IPS DF 4.7 (cell line): ENCODE data around the gene PRXL2B.
"Not testable (repeated sequence)": the region's sequence is repeated elsewhere in the genome, so short reads cannot be mapped to it uniquely, and the experiment has no call there.

Experiments used
- DNase-seq: peaks from one replicate; pipeline ENCODE4 v3.0.0-alpha.2; 2013; ENCODE audit warnings: low spot score; ENCODE audit errors: extremely low read depth

The PRXL2B gene

GRCh38 chr1:2564006-2564814, 22.4 kb upstream of the PRXL2B start:
- DNase-seq, result no peak

- DNase-seq, result no peak
Observed at GRCh38 chr1:2564815-2565374, 21.7 kb upstream of the PRXL2B start.

- no peak for DNase-seq
Observed at GRCh38 chr1:2566101-2567045, 20.2 kb upstream of the PRXL2B start.

DNA sequence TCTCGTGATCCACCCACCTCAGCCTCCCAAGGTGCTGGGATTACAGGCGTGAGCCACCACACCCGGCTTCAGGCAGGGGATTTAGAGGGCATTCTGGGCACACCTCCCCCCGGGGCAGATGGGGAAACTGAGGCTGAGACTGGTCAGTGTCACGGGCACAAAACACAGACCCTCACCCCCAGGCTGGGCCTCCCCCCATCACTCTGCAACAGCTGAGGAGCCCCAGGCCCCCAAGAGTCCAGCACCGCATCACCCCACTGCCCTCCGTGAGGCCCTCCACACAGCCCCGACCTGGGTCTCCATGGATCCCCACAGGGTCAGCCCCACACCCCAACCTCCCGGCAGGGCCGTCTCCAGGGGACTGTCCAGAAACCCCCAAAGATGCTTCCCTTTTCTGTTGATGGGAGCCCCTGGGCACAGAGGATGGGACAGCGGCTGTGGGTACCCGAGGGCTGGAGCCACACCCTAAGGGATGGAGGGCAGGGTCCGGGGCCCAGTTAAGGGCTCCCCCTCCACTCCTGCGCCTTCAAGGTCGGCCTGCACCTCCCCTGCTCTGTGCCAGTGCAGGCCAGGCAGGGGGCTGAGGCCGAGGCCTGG, 19.4 kb upstream of the PRXL2B start:
- no peak for DNase-seq

DNA sequence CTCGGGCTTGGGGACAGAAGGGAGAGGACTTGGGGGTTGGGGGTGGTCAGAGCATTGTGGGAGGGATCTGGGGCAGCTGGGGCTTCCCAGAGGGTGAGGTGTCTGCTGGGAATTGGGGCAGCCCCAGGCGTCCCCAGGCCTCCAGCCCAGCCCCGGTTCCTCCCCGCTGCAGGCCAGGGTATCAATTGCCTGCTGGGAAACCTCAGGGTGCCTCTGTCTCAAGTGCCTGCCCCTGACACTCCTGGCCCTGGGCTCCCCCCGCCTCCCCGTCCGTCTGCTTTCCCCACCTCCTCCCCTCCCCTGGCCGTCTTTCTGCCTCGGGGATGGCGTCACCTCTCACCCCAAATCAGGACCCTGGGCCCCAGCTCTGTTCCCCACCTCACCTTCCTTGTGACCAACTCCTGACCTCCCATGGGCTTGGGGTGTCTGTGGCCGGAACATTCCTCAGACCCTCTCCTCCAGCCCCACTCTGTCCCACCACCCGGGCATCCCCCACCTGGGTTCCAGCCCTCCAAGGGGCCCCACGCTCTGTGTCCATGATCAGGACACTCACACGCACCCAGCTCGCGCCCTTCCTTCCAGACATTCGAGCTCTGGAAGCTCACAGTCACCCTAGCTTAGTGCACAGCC, 18.3 kb upstream of the PRXL2B start:
- not testable (repeated sequence) for DNase-seq

DNA sequence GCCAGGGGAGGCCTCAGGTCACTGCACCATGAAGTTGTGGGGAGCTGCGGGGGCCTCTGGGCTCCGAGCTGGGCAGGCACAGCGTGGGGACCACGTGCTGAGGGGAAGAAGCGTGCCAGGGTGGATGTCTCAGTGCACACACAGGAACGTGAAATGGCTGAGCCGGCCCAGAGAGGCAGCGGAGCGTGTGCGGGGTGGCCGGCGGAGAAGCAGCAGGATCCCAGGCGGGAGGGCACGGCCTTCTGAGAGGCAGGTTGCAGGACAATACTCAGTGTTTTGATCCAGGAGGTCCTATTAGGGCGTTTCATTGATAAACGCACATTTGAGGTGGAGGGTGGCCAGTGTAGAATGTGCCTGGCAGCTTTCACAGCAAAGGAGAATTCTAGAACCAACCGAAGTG, 17.5 kb upstream of the PRXL2B start:
- no peak for DNase-seq

DNA sequence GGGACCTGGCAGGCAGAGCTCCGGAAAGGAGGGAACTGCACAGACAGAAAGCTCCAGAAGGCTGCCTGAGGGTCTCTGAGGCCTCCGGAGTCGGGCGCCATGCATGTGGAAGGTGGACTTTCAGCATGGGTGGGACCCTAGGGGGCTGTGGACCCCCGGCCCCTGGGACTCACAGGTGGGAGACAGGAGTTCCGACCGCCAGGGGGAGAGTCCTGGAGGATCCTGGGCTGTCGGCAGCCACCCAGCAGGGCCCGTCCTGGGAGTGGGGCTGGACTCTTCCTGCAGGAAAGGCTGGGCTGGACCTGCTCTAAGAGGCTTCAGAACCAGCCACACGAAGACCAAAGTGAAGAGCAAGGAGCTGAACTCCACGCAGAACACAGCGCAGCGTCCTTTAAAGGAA, 16.9 kb upstream of the PRXL2B start:
- DNase-seq, result not testable (repeated sequence)

DNA sequence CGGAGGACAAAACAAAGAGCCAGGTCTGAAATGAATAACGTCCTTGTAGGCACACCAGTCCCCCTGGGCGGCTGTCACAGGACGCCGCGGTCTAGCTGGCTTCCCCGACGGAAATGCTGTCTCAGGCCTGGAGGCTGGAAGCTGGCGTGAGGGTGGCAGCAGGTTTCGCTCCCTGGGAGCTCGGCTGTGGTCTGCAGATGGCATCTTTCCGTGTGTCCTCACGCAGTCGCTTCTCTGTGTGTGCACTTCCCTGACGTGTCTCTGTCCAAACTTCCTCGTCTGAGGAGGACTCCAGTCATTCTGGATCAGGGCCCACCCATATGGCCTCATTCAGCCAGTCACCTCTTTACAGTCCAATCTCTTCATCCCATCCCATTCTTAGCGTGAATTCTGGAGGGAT, 16.2 kb upstream of the PRXL2B start:
- no peak for DNase-seq

GRCh38 chr1:2571348-2571747, 15.2 kb upstream of the PRXL2B start:
- no peak for DNase-seq

- no peak for DNase-seq
Observed at GRCh38 chr1:2573250-2573920, 13.2 kb upstream of the PRXL2B start.

DNA sequence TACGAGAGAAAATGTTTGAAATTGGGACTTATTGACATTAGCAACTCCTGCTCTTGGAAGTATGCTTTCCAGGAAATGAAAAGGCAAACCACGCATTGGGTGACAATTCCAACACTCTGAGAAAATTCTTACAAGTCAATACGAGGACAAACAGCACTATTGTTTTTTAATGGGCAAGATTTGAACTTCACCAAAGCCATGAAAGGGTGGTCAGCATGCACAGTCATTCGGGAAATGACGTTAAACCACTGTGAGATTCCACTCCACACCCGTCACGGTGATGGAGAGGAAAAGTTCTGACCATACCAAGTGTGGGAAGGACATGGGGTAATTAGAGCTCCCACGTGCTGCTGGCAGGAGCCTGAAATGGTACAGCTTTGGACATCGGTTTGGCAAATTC, 12.2 kb upstream of the PRXL2B start:
- DNase-seq, result no peak

GRCh38 chr1:2575801-2576663, 10.5 kb upstream of the PRXL2B start:
- no peak for DNase-seq

- DNase-seq, result not testable (repeated sequence)
Observed at GRCh38 chr1:2577565-2578075, 9.0 kb upstream of the PRXL2B start.

- no peak for DNase-seq
Observed at GRCh38 chr1:2578758-2579118, 7.8 kb upstream of the PRXL2B start.

DNA sequence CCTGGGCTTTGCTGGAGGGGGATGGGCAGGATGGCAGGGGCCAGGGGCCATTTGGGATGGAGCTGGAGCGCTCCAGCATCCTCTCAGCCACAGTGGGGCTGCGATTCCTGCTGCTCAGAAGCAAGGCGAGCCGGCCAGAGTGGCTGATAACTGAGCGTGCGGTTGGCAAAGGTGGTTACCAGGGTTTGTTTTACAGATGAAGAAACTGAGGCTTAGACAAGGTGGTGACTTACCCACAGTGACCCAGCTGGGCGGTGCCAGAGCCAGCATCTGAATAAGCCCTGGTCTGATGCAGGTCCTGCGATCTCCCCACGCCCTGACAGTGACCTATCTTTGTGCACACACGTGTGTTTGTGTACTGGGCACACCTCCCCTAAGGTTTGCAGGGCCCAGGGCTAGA, 5.9 kb upstream of the PRXL2B start:
- no peak for DNase-seq

DNA sequence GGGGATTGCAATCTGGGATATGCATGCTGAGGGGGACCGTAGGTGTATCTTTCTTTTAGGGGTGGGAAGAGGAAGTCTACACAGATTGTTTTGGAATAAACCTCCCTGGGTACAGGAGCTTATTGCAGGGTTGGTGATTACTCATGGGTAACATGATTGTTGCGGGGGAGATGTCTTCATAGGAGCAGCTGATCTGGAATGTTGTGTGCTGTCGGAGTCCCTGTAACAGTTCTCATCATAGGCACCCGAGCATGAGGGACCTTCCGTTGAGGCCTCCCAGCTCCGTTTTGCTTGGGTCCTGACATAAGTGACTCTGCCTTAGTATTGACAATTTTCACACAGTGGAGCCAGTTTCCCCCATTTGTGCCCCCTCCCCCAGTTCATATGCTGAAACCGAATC, 4.2 kb upstream of the PRXL2B start:
- DNase-seq, result no peak

DNA sequence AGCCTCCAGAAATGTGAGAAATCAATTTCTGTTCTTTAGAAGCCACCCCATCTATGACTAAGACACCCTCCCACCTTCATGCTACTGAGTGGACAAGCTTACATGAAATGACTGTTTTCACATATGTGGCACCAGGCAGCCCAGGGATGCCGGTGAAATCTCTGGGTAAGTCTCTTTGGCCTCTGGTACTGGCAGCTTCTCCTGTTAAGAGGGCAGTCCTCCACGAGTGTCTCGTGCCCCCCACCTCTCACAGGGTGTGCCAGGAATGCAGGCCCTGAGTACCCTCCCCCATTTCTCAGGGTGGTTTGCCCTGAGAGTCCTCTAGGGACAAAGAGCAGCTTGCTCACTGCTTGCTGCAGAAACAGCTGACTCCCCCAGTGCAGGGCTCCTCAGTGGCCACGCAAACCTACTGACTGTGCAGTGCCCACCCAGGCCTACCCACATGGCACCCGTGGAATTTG, 3.2 kb upstream of the PRXL2B start:
- no peak for DNase-seq

- DNase-seq, result no peak
Observed at GRCh38 chr1:2583871-2584351, 2.7 kb upstream of the PRXL2B start.

GRCh38 chr1:2584686-2585317, 1.8 kb upstream of the PRXL2B start:
- DNase-seq, result no peak
